Activated CD8-positive, alpha-beta memory T cell treated with anti-CD3 and anti-CD28 coated beads, Interleukin-2, amount 50 U/mL, for 24 hours (primary cell): Measurements from ENCODE around the gene TTC17.
"Not testable (repeated sequence)": the region's sequence is repeated elsewhere in the genome, so short reads cannot be mapped to it uniquely, and the experiment has no call there.

Experiments used
- DNase-seq: peaks from one replicate; pipeline ENCODE4 v3.0.0-alpha.2; 2020; ENCODE audit errors: extremely low read depth

TTC17 gene

DNA sequence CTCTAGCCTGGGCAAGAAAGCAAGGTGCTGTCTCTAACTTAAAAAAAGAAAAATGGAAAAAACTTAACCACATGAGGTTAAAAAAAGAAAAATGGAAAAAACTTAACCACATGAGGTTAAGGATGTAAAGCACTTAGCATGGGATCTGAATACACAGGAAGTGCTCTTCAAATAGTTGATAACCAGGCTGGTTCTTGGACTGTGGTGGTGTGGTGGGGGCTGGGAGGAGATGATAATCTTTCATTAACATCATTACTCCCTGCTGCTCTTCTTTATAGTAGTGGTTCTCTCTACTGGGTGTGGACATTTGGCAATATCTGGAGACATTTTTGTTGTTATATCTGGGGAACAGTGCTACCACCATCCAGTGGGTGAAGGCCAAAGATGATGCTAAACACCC lies 88.4 kb downstream of the TTC17 start:
- DNase-seq = no peak

DNA sequence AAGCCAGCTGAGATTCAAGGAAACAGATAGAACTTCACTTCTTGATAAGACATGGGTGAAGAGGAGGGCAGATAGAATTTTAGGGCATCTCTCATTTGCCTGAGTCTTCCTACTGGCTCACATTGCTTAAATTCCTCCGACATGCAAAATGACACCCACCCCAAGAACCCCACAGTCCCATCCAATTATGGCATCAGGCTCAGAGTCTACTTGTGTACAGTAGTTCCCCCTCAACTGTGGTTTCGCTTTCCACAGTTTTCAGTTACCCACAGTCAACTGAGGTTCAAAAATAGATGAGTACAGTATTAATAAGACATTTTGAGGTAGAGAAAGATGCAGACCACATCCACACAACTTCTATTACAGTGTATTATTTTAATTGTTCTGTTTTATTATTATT lies 99.8 kb downstream of the TTC17 start:
- DNase-seq = no peak

DNA sequence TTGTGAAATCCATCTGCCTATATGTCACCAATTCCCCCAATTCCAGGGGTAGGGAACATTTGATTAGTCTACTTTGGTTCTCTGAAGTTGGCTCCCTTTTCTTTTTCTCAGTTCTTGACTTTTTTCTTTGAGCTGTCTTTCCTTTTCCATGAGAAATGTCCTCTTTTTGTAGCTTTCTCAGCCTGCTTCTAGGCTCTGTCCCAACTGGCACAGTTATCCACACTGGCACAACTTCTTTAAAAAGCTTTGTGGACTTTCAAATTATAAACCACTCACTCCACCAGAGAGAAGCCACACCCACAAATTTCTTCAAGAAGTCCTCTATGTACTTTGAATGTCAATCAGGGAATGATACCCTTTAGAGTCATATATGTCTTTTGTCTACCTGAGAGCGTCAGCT lies 100.5 kb downstream of the TTC17 start:
- no peak for DNase-seq

DNA sequence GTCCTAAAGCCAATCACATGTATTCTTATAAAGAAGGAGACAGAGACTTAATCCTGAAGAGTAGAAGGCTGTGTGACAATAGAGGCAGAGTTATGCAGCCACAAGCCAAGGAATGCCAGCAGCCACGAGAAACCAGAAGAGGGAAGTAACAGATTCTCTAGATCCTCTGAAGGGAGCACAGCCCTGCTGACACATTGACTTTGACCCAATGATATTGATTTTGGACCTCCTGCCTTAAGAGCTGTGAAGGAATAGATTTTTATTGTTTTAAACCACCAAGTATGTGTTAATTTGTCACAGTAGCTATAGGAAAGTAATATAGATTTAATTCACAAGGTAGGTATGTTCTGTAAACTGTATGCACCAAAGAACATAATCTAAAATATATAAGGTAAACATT lies 103.6 kb downstream of the TTC17 start:
- no peak for DNase-seq

DNA sequence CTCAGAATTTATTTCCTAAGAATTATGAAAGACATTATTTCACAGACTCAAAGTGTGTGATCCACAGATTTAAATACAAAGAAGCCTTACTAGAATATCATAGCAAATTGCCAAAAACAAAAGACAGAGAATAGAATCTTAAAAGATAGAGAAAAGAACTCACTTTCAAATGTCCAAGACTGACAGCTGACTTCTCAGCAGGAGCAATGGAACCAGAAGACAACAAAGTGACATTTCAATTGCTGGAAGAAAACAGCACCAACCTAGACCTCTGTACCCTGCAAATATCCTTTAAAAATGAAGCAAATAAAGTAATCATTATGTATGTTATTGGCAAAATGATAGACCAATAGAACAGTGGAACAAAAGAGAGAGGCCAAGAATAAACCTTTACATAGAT lies 109.2 kb downstream of the TTC17 start:
- DNase-seq = no peak

DNA sequence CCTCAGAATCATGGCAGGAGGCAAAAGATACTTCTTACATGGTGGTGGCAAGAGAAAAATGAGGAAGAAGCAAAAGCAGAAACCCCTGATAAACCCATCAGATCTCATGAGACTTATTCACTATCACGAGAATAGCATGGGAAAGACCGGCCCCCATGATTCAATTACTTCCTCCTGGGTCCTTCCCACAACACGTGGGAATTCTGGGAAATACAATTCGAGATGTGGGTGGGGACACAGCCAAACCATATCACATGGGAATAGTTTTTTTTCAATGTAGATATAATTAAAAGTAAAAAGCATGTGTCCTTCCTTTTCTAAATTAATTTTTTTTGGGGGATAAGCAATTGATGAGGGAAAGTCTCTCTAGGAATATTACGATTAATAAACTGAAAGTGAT lies 118.8 kb downstream of the TTC17 start:
- DNase-seq = not testable (repeated sequence)

DNA sequence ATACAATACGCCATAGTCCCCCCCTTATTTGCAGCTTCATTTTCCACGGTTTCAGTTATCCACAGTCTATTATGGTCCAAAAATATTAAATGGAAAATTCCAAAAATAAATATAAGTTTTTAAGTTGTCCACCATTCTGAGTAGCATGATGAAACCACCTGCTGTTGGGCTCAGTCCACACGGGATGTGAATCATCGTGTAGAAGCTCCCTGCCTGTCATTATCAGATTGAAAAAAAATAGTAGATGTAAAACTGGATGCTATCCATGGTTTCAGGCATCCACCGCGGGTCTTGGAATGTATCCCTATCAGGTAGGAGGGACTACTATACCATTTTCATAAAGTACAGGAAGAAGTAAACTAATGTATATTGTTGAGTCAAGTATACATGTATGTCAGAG lies 127.4 kb downstream of the TTC17 start:
- DNase-seq = no peak

DNA sequence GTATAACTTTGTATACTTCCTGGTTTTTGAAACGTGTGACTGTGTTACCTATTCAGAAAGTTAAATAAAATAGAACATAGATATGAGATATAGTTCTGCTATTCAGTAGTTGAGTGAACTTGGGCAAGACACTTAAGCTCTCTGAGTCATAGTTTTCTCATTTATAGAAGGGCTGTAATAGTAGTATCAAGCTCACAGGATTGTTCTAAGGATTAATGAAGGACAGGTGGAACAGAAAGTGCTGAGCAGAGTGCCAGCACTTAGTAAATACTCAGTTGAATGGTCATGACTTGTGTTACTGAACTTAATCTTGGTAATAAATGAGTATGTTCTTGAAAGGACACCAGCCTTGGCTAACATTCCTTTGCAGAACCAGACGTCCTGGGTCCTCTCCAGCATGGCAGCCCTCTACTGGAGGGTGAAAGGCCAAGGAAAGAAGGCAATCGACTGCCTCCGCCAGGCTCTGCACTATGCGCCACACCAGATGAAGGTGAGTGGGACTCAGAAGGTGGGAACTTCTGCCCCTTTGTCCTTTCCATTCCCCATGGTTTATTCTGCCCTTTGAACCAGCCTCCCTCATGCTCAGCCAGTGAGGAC lies 131.2 kb downstream of the TTC17 start:
- DNase-seq = no peak

DNA sequence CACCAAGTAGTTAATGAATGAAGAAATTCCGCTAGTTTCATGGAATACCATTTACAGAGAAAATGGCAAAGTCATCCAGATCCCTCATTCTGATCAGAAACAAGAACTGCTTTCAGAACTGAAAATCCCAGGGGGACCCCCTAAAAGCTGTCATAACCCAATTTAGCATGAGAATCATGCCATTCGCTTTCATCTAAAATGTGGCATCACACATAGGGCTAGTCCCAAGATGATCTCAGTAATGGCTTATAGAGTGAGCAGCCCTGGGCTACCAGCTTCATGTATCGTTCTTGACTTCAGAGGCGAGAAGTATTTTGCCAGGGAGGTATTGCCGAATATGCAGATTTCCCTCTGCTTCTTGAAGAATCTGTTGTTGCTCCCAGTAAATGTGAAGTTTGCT lies 134.0 kb downstream of the TTC17 start:
- no peak for DNase-seq

DNA sequence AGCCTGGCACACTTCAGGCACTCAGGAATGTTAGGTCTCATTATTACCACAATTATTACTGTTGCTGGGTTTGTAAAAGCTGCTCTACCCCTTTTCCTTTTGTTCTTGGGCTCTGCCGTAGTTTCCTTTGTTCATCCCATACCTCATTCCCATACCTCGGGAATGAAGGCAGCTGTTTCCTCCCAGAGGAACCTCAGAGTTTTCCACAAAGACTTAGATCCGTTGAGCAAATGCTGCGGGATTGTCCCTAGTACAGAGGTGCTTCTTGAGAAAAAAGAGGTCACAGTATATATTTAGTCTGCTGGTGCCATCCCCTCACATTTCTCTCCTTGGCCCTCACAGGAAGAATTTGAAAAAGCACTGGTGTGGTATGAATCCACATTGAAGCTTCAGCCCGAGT lies 134.7 kb downstream of the TTC17 start:
- no peak for DNase-seq

DNA sequence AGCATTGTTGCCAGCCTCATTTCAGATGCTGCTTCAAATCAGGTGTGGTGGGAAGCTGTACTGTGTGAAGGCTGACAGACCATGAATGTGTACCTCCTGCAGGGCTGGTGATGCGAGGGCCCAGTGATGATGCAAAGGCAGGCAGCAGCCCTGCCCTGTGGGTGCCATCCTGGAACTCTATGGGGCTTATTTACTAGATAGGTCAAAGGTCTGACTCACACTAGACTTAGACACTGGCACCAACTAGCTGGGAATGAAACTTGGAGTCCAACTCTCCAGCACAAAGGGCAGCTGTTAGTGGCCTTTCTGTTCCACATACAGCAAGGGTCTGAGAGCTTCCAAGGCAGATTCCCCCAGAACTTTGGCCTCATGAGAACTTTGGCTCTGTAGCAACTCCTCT lies 138.4 kb downstream of the TTC17 start:
- no peak for DNase-seq

DNA sequence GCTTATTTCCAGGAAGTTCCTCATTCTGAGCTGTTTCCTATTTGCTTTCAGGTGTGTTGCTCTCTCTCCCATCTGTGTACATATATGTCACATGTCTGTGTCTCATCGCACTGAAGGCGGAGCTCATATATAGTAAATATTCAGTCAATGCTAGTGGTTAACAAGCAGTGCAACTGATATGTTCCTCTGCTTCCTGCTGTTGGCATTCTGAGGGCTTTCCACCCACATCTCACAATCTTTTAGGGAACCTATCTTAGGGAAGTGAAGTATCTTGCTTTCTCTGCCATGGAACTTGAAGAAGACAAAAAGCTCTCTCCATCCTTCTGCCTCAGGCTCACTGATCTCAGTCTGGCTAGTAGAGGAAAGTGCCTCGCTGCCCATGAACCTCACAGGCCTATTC lies 139.8 kb downstream of the TTC17 start:
- DNase-seq = no peak

DNA sequence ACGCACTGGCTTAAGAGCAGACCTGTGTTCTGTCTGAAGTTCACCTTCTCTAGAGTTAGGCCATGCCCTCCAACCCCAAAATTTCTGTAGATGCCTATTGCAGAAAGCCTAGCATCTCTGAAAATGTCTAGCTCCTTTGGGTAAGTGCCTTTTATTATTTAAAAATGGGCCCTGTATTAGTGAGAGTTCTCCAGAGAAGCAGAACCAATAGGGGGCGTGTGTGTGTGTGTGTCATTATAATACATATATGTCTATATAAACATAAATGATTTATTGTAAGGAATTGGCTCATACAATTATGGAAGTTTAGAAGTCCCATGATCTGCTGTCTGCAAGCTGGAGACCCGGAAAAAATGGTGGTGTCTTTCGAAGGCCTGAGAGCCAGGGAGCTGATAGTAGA lies 144.7 kb downstream of the TTC17 start:
- DNase-seq = no peak

DNA sequence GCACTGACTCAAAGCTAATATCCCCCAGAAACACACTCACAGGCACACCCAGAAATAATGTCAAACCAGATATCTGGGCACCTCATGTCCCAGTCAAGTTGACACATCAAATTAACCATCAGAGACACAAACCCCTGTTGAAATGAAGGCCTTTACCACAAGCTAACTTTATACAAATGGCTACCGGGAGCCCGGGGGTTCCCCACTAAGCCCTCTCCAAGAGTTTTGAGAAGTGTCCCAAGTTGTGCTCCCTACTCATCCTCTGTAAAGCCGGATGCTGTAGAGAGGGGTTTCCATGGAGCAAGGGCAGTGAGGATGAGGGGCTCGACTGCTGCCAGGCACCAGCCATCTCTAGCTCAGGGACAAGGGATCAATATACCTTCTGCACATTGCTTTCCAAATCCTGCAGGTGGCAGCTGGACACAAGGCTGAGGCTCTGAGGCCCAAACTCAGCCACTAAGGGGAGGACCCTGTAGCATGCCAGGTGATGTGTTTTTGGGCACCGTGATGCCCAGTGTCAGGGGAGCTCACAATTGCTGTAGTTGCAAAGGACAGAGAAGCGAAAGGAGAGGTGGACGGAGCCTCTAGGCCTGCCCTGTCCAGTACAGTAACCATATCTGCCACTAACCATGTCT lies 145.7 kb downstream of the TTC17 start:
- DNase-seq = no peak

DNA sequence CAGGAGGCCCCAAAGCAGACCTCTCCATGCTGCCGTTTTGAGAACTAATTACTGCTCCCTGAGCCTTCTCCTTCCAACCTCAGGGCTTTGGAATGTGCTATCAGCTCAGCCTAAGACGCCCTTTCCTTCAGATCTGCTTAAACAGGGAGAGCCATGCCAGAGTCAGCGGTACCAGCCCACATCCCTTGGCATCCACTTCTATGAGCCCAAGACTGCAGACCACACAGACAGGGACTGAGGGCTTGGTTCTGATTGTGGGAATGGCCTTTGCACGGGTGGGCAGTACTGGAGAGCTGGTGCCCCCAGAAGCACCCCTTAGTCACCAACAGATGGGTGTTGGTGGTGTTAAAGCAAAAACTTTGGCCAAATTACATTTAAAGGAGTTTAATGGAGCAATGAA lies 146.5 kb downstream of the TTC17 start:
- no peak for DNase-seq

DNA sequence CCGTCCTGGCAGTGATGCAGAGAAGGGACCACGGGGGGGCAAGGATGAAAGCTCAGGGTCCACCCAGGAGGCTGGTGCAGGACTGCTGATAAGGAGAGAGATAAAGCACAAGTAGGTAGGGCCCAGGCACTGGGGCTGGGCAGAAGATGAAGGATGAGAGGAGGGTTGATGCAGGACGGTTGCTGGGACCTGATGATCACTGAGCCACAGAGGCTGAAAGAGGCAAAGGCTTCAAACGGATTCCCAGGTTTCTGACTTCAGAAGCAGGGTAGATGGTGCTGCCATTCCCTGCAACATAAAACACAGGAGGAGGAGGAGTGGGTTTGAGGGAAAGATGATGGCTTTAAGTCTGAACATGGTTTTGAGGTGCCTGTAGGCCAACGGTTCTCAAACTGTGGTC lies 148.5 kb downstream of the TTC17 start:
- no peak for DNase-seq

DNA sequence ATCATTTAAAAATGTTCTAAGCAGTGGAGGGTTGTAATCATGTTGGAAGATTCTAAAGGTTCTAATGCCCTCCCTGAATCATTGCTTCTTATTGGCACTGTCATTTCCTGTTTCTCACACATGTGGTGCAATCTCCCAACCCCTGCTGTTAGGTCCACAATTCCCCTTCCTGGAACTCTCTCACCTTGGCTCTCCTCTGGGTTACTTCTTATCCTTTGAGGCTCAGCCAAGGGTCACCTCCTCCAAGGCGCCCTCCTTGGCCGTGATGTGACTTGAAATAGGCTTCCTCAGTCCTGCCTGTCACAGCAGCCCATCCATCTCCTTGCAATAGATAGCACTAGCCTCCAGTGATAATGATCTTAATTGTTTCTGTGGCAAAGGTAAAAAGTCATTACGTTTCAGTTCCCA lies 149.8 kb downstream of the TTC17 start:
- DNase-seq = no peak

DNA sequence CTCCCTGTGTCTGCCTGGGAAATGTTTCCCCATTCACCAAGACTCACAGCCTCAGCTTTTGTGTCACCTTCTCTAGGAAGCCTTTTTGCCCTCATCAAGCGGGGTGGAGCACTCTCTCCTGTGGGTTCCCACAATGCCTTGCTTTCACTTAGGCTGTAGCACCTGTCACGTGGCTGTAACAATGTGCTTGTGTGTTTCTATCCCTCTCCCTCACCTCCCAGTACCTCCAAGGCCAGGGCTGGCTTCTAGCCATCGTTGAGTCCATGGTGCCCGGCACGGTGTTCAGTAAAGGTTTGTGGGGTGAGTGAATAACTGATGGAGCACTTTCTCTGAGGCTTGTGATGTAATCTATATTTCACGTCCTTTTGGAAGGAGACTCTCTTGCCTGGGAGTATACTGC lies 153.2 kb downstream of the TTC17 start:
- DNase-seq = no peak

DNA sequence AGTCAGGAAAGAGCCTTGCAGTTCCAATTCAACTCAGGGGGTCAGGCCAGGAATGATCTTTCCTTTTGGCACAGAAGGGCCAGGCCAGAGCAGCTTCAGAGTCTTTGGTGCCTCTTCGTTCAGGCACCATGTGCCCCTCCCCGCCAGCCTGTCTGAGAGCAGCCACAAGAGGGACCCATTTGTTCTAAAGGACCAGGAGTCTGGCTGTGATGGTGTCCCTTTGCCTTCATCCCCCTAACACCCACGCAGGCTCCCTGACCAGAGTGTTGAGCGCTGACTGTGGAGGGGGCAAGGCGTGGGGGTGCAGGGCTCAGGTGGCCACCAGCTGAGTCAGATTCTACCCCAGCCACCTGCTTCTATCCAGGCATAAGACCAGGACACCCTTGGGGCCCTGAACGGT lies 156.4 kb downstream of the TTC17 start:
- no peak for DNase-seq

DNA sequence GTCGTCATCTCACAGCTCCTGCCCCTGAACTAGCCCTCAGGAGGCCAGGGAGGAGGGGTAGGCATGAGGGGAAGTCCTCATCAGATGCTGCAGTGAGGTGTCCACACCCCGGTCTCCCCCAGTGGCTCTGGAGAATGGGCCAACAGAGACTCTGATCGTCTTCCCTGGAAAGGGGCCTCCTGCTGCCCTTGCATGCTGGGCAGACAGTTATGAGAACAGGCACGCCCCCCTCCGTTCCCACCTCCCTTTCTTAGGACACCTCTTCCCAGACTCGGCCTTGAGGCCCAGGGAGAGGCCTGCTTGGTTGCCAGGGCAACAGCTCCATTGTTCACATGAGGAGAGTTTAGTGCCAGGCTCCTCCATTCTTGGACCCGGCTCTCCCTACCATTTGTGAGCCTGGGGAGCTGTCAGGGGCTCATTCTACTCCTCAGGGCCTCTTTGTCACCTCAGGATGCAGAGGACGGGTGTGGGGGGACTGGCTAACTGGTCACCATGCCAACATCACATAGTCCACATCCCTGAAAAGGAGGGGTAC lies 157.7 kb downstream of the TTC17 start:
- DNase-seq = no peak

DNA sequence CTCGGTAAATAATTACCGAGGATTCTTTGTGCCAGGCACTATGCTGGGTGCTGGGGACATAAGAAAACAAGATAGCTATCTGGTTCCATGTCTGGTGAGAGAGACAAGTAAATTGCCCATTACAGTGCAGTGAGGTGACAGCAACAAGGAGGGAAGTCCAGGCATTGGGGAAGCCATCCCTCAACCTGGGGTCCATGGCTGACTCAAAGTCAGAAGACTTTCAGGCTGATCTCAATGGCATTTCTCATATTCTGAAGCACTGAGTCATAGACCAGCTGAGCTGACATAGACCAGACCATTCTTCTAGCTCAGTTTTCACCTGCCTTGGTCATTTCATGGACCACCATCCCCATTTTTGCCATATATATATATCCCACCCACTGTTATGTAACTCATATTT lies 158.8 kb downstream of the TTC17 start:
- DNase-seq = no peak

DNA sequence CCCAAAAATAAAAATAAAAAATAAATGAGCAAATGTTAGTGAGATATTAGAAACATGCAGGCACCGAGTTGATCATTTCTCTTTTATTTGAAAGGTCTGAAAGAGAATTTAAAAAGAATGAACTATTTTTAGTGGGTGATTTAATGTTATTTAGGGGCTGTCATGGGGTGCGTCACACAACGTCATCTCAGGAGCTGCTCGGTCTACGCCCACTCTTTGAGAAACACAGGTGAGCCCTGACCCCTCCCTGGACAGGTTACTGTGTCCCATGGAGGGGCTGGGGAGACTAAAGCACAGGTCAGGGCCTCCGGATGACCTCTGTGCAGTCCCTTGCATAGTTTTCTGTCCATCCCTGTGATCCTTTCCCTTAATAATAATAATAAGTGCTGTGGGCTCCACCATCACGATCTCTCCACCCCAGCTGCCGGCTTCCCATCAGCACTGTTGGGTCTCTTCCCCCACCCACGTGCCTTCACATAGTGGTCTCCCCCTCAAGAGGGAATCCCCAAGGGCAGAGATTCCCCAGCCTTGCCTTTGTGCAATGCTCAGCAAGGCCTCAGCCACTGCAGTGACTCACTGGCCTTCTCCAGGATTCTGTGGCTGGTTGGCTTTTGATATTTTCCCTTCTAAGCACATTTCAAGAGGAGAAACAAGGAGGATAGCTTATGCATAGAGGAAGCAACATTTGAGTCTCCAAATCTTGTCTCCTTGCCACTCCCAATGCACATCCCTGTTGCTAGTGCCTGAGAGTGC lies 159.9 kb downstream of the TTC17 start:
- no peak for DNase-seq

DNA sequence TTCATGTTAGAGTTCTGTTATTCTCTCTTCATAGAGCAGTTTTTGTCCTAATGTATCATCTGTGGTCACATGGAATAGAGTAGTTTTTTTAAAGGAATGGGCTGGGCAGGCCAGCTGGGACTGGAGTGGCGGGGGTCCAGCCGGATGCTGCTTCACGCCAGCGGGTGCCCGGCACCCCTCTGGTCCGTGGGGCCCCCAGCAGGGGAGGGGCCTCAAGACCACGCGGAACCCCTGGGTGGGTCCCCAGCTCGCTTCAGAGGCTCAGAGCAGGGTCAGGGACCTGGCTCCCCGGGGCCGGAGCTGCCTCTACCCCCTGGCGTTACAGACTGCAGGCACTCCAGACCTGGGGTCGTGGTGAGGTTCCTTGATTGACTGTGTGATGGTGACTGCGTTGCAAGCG lies 162.8 kb downstream of the TTC17 start:
- DNase-seq = no peak
